ENCODE data around the gene ZNF496. TPM values are rescaled to one million over a fixed set of nuclear protein-coding genes. Genes with fewer than 3 reads are reported as not detected.
"Not testable (repeated sequence)": the region's sequence is repeated elsewhere in the genome, so short reads cannot be mapped to it uniquely, and the experiment has no call there.

ZNF496 gene
- total and polyA plus RNA-seq, 2 experiments from 2014 or later = 6.7 to 21.0 TPM

DNA sequence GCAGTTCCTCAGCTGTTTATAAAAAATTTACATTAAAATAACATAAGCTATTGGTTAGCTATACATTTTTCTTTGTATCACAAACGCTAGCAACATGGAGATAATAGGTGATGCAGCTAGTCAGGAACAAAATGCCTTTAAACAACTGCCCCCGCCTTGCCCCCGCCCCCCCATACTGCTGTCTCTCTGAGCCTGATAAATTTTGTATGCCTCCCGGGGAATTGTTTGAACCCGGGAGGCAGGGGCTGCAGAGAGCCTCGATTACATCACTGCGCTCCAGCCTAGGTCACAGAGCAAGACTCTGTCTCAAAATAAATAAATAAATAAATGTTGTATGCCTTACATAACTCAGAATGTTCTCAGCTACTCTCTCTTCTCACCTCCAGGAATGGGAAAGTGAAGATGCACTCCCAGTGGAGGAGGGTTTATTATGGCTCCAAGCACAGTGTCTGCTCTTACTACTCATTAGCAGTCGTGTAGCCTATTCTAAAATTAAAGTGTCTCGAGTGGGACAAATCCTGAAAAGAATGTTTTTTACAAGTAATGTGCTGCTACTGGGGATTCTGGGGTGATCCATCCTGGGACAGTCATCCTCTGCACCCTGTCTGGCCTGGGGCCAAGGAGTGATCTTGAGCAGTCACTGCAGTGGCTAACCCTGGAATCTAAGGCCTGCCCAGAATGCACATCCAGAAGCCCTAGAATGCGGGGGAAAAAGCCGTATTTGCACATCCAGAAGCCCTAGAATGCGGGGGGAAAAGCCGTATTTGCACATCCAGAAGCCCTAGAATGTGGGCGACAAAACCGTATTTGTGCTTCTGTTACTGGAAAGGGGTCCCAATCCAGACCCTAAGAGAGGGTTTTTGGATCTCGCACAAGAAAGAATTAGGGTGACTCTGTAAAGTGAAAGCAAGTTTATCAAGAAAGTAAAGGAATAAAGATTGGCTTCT is 39.4 kb upstream of the ZNF496 start:
- Histone ChIP-seq H3K27me3 (replicated peaks; ENCODE audit: insufficient read depth) (no peaks in the 10 kb centered on the region), H3K27ac (no peak overlapping the region), H4K20me1 (ENCODE audit: insufficient read depth) (no peaks in the 10 kb centered on the region), H2AFZ (peak overlapping the region; percentile 50; the same call in 1 of the 2 replicates), H3F3A (ENCODE audit: insufficient read depth) (no peaks in the 10 kb centered on the region), H3K36me3 (ENCODE audit: low read depth) (no peaks in the 10 kb centered on the region), H3K9me2 (ENCODE audit: insufficient read depth) (no peaks in the 10 kb centered on the region), H3K79me2 (ENCODE audit: insufficient read depth) (no peaks in the 10 kb centered on the region), H3K4me3 (no peak overlapping the region), H3K4me1 (ENCODE audit: insufficient read depth) (0 out of 2 replicates have a peak, but pooled peaks cover 11% of the 10 kb centered on the region), H3K4me2 (ENCODE audit: unreplicated experiment) (no peak overlapping the region), H3K9ac (no peak overlapping the region), H3K9me3 (ENCODE audit: low read depth) (no peaks in the 10 kb centered on the region)
- 63% methylated on average over 16 of the region's 16 CpGs for WGBS, 2 experiments (ENCODE audit: low coverage in 1 of 2, low lambda C conversion rate in 2 of 2, missing lambda C conversion rate in 2 of 2)
- in situ Hi-C loops (cut with MboI) = no loop called here
- TF ChIP-seq EZH2phosphoT487 (IDR thresholded peaks at IDR 0.05; ENCODE audit: insufficient read depth, low read depth) = no peak
- TF ChIP-seq EZH2 (IDR thresholded peaks at IDR 0.05; ENCODE audit: insufficient read depth, poor library complexity, severe bottlenecking) = no peak
- DNase-seq = peak; percentile 59

DNA sequence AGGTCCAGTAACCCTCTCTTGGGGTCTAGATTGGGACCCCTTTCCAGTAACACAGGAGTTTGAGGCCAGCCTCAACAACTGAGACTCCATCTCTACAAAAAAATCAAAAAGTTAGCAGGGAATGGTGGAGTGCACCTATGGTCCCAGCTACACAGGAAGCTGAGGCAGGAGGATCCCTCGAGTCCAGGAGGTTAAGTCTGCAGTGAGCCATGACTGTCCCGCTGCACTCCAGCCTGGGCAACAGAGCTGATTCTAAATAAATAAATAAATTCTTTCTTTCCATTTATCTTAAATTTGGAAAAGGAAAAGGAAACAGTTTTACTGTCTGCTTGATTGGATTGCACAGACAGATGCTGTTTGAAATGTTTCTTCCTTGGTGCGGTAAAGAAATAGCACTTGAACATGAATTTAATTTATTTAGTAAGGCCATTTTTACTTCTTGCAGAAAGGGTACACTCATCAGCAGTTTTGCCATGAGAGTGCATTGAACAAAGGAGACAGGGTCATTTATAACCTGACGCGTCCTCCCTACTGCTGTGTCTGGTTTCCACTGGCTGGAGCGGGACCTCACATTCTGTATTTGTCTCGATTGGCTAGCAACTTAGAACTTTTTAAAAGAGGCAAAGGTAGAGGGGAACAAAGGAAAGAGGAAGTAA is 37.0 kb upstream of the ZNF496 start:
- Histone ChIP-seq H2AFZ (no peak overlapping the region), H3K4me1 (ENCODE audit: insufficient read depth) (0 out of 2 replicates have a peak, but pooled peaks cover 11% of the 10 kb centered on the region), H3K4me3 (no peak overlapping the region), H3K4me2 (ENCODE audit: unreplicated experiment) (no peak overlapping the region), H4K20me1 (ENCODE audit: insufficient read depth) (no peaks in the 10 kb centered on the region), H3K9ac (no peak overlapping the region), H3K36me3 (ENCODE audit: low read depth) (no peaks in the 10 kb centered on the region), H3F3A (ENCODE audit: insufficient read depth) (no peaks in the 10 kb centered on the region), H3K79me2 (ENCODE audit: insufficient read depth) (no peaks in the 10 kb centered on the region), H3K9me2 (ENCODE audit: insufficient read depth) (no peaks in the 10 kb centered on the region), H3K27me3 (replicated peaks; ENCODE audit: insufficient read depth) (no peaks in the 10 kb centered on the region), H3K27ac (no peak overlapping the region), H3K9me3 (ENCODE audit: low read depth) (no peaks in the 10 kb centered on the region)
- WGBS, 2 experiments (ENCODE audit: low coverage in 1 of 2, low lambda C conversion rate in 2 of 2, missing lambda C conversion rate in 2 of 2) = 51 to 58% methylated on average over 7 of the region's 7 CpGs
- in situ Hi-C loops (cut with MboI) = no loop called here
- no peak for TF ChIP-seq EZH2phosphoT487 (IDR thresholded peaks at IDR 0.05; ENCODE audit: insufficient read depth, low read depth)
- no peak for TF ChIP-seq EZH2 (IDR thresholded peaks at IDR 0.05; ENCODE audit: insufficient read depth, poor library complexity, severe bottlenecking)
- no peak for DNase-seq

DNA sequence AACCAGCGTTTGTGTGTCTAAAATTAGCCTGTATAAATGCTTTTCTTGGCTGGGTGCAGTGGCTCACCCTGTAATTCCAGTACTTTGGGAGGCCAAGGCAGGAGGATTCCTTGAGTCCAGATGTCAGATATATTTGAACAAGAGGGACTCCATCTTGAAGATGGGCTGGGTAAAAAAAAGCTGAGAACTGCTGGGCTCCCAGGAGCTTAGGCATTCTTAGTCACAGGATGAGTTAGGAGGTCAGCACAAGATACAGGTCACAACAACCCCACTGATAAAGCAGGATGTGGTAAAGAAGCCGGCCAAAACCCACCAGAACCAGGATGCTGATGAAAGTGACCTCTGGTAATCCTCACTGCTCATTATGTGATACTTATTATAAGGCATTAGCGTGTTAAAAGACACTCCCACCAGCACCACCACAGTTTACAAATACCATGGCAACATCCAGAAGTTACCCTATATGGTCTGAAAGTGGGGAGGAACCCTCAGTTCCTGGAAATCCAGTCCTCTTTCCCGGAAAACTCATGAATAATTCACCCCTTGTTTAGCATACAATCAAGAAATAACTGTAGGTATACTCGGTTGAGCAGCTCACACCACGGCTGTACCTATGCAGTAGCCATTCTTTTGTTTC is 36.2 kb upstream of the ZNF496 start:
- TF ChIP-seq EZH2phosphoT487 (IDR thresholded peaks at IDR 0.05; ENCODE audit: insufficient read depth, low read depth) = no peak
- TF ChIP-seq EZH2 (IDR thresholded peaks at IDR 0.05; ENCODE audit: insufficient read depth, poor library complexity, severe bottlenecking) = no peak
- H3K9me3 ChIP-seq (ENCODE audit: low read depth) = no peaks in the 10 kb centered on the region
- H3K9ac ChIP-seq = no peak overlapping the region
- H3K36me3 ChIP-seq (ENCODE audit: low read depth) = no peaks in the 10 kb centered on the region
- H3K27ac ChIP-seq = no peak overlapping the region
- H4K20me1 ChIP-seq (ENCODE audit: insufficient read depth) = no peaks in the 10 kb centered on the region
- in situ Hi-C loops (cut with MboI) = no loop called here
- H2AFZ ChIP-seq = no peak overlapping the region
- H3K4me3 ChIP-seq = no peak overlapping the region
- no peaks in the 10 kb centered on the region for H3K27me3 ChIP-seq (replicated peaks; ENCODE audit: insufficient read depth)
- H3K9me2 ChIP-seq (ENCODE audit: insufficient read depth) = no peaks in the 10 kb centered on the region
- peak; percentile 21 for DNase-seq
- no peak overlapping the region for H3K4me2 ChIP-seq (ENCODE audit: unreplicated experiment)
- no peaks in the 10 kb centered on the region for H3K79me2 ChIP-seq (ENCODE audit: insufficient read depth)
- WGBS, 2 experiments (ENCODE audit: low coverage in 1 of 2, low lambda C conversion rate in 2 of 2, missing lambda C conversion rate in 2 of 2) = 48 to 49% methylated on average over 6 of the region's 6 CpGs
- H3K4me1 ChIP-seq (ENCODE audit: insufficient read depth) = 0 out of 2 replicates have a peak, but pooled peaks cover 11% of the 10 kb centered on the region
- no peaks in the 10 kb centered on the region for H3F3A ChIP-seq (ENCODE audit: insufficient read depth)

DNA sequence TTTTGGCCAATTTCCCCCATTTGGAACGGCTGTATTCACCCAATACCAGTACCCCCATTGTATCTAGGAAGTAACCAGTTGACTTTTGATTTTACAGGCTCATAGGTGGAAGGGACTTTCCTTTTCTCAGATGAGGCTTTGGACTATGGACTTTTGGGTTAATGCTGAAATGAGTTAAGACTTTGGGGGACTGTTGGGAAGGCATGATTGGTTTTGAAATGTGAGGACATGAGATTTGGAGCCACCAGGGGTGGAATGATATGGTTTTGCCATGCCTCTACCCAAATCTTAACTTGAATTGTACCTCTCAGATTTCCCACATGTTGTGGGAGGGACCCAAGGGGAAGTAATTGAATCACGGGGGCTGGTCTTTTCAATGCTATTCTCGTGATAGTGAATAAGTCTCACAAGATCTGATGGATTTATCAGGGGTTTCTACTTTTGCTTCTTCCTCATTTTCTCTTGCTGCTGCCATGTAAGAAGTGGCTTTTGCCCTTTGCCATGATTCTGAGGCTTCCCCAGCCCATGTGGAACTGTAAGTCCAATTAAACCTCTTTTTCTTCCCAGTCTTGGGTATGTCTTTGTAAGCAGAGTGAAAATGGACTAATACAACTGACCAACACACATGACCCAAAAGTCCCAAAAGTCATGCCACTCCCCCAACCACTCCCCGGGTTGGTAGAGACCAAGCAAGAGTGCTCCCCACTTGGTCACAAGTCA is 35.4 kb upstream of the ZNF496 start:
- H3F3A ChIP-seq (ENCODE audit: insufficient read depth) = no peaks in the 10 kb centered on the region
- H2AFZ ChIP-seq = no peak overlapping the region
- no peaks in the 10 kb centered on the region for H4K20me1 ChIP-seq (ENCODE audit: insufficient read depth)
- no peak overlapping the region for H3K27ac ChIP-seq
- H3K4me3 ChIP-seq = no peak overlapping the region
- no peaks in the 10 kb centered on the region for H3K79me2 ChIP-seq (ENCODE audit: insufficient read depth)
- no peaks in the 10 kb centered on the region for H3K9me2 ChIP-seq (ENCODE audit: insufficient read depth)
- in situ Hi-C loops (cut with MboI) = no loop called here
- no peaks in the 10 kb centered on the region for H3K36me3 ChIP-seq (ENCODE audit: low read depth)
- 0 out of 2 replicates have a peak, but pooled peaks cover 11% of the 10 kb centered on the region for H3K4me1 ChIP-seq (ENCODE audit: insufficient read depth)
- no peaks in the 10 kb centered on the region for H3K27me3 ChIP-seq (replicated peaks; ENCODE audit: insufficient read depth)
- WGBS, 2 experiments (ENCODE audit: low coverage in 1 of 2, low lambda C conversion rate in 2 of 2, missing lambda C conversion rate in 2 of 2) = 76 to 79% methylated on average over 4 of the region's 4 CpGs
- H3K9ac ChIP-seq = no peak overlapping the region
- no peaks in the 10 kb centered on the region for H3K9me3 ChIP-seq (ENCODE audit: low read depth)
- TF ChIP-seq EZH2 (IDR thresholded peaks at IDR 0.05; ENCODE audit: insufficient read depth, poor library complexity, severe bottlenecking) (no peak), EZH2phosphoT487 (IDR thresholded peaks at IDR 0.05; ENCODE audit: insufficient read depth, low read depth) (no peak)
- no peak for DNase-seq
- no peak overlapping the region for H3K4me2 ChIP-seq (ENCODE audit: unreplicated experiment)

DNA sequence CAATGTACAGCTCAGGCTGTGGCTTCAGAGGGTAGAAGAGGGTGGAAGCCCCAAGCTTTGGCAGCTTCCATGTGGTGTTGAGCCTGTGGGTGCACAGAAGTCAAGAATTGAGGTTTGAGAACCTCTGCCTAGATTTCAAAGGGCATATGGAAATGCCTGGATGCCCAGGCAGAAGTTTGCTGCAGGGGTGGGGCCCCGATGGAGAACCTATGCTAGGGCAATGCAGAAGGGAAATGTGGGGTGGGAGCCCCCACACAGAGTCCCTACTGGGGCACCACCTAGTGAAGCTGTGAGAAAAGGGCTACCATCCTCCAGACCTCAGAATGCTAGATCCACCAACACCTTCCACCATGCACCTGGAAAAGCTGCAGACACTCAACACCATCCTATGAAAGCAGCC is 34.7 kb upstream of the ZNF496 start:
- H3K4me2 ChIP-seq (ENCODE audit: unreplicated experiment); H3F3A ChIP-seq (ENCODE audit: insufficient read depth); H3K79me2 ChIP-seq (ENCODE audit: insufficient read depth); in situ Hi-C loops (cut with MboI); DNase-seq; H2AFZ ChIP-seq; H3K27ac ChIP-seq; H3K4me3 ChIP-seq; H3K27me3 ChIP-seq (replicated peaks; ENCODE audit: insufficient read depth); H3K36me3 ChIP-seq (ENCODE audit: low read depth); H3K9me3 ChIP-seq (ENCODE audit: low read depth); H4K20me1 ChIP-seq (ENCODE audit: insufficient read depth); H3K9ac ChIP-seq; H3K9me2 ChIP-seq (ENCODE audit: insufficient read depth): not testable (repeated sequence)
- peaks cover 12% of the 10 kb centered on the region; the same call in 1 of the 2 replicates for H3K4me1 ChIP-seq (ENCODE audit: insufficient read depth)
- WGBS, 2 experiments (ENCODE audit: low coverage in 1 of 2, low lambda C conversion rate in 2 of 2, missing lambda C conversion rate in 2 of 2) = 69 to 100% methylated on average over 1 of the region's 1 CpG

Measured in GM23248 (cell line).